GM18519 (cell line): Measurements from ENCODE around the gene NCOA1.
"Not testable (repeated sequence)": the region's sequence is repeated elsewhere in the genome, so short reads cannot be mapped to it uniquely, and the experiment has no call there.

Source experiments
- ATAC-seq: cut with Tn5 transposase; IDR thresholded peaks from one replicate; pipeline ENCODE4 v1.9.1; 2021; ENCODE audit warnings: mild to moderate bottlenecking, moderate library complexity; ENCODE audit not compliant: unreplicated experiment, low FRiP score

The NCOA1 gene

GRCh38 chr2:24768601-24769000 is 277.5 kb downstream of the NCOA1 start:
- ATAC-seq = no peak

- no peak for ATAC-seq
Observed at GRCh38 chr2:24771061-24771460, 280.0 kb downstream of the NCOA1 start.

- ATAC-seq = no peak
Observed at GRCh38 chr2:24771764-24772586, 280.9 kb downstream of the NCOA1 start.

- ATAC-seq = no peak
Observed at GRCh38 chr2:24774373-24774772, 283.3 kb downstream of the NCOA1 start.

GRCh38 chr2:24779116-24779515 is 288.1 kb downstream of the NCOA1 start:
- no peak for ATAC-seq

DNA sequence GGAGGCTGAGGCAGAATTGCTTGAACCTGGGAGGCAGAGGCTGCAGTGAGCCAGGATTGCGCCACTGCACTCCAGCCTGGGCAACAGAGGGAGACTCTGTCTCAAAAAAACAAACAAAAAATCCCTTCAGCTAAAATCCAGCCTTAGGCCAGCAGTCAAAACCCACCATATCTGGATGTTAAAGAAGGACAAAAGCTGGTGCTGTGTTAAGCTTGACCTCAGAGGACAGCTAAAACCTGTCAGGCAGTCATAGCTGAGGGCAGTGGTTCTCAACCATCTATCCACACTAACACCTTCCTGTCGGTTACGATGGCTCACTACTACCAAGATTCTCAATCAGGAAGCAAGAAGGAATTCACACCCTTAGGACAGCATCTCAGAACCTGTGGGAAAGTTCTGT is 292.6 kb downstream of the NCOA1 start:
- ATAC-seq = no peak

- ATAC-seq = peak; percentile 87
Observed at GRCh38 chr2:24785671-24786321, 294.7 kb downstream of the NCOA1 start.

- no peak for ATAC-seq
Observed at GRCh38 chr2:24787532-24787931, 296.5 kb downstream of the NCOA1 start.

- ATAC-seq = no peak
Observed at GRCh38 chr2:24788816-24789215, 297.8 kb downstream of the NCOA1 start.

DNA sequence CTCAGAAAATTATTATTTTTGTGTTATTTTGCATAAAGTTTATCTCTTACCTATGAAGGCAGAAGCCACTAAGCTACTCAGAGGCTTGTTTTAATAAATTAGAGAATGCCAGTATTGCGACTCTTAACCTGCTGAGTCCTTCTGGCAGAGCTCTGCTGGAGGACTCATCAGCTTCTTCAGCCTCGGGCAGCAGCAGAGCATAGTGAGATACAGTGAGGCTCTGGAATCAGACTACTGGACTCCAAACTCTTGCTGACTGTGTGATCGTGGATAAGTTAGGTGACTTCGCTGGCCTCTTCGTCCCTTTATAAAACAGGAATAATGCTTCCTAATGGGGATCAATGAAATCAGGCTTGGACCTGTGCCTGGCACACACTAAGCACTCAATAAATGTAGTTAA is 300.4 kb downstream of the NCOA1 start:
- ATAC-seq = no peak

DNA sequence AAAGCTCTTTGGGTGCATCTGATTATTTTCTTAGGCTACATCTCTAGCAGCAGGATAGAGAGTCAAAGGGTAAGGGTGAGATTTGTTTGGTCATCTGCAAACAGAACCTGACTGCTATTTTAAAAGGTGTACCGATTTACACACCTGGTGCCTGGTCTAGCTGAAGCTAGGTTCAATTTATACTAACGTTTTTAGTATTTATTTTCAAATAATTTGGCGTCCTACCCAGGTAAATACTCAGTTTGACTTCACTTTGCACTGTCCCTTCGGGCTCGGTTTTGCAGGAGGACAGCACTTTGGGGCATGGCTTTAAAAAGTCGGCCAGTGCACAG is 301.5 kb downstream of the NCOA1 start:
- ATAC-seq = no peak

DNA sequence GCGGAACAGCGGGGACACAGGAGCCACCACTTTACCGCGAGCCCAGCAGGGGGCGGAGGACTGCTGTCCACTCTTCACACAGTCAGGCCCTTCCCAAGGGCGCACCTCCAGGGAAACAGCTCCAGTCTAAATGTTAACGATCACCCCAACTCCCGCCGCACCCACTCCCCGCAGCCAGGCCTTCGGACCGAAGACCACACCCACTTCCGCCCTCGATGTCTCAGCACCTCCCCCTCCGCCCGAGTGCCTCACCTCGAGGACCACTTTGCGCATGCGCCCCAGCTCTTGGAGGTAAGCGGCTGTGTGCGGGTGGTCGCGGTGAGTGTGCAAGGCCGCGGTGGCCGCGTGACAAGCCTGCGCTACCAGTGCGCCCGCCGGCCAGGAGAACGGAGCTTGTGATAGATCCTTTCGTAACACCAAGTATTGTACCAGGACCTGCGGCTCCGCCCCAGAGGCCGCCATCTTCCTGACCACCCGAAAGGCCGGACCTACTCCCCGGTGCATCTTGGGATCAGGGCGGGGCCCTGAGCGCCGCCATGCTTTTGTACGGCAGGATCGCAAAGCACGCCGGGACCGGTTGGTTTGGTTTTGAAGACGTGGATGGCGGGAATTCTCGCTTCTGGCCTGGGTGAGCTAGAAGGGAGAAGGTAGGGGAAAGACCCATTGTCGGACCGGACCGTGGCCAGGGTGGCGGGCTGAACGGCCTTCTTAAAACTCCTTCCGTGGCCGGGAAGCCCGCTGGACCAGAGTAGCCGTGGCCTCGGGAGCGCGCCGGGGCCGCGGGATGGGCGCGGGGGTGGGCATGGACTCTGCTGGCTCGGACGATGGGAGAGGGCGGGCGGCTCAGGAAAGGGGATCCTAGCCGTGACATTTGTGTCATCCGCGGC is 302.1 kb downstream of the NCOA1 start, which contains the start of the genes CENPO and PTRHD1:
CENPO (plus strand) TSS at position 552 of the 887 bp plus-strand sequence. CDS start 495 bp downstream, outside the sequence.
PTRHD1 (minus strand) TSS at position 518 of the 887 bp plus-strand sequence; CDS start at position 504, 14 bp downstream.
- ATAC-seq = peak; percentile 76

DNA sequence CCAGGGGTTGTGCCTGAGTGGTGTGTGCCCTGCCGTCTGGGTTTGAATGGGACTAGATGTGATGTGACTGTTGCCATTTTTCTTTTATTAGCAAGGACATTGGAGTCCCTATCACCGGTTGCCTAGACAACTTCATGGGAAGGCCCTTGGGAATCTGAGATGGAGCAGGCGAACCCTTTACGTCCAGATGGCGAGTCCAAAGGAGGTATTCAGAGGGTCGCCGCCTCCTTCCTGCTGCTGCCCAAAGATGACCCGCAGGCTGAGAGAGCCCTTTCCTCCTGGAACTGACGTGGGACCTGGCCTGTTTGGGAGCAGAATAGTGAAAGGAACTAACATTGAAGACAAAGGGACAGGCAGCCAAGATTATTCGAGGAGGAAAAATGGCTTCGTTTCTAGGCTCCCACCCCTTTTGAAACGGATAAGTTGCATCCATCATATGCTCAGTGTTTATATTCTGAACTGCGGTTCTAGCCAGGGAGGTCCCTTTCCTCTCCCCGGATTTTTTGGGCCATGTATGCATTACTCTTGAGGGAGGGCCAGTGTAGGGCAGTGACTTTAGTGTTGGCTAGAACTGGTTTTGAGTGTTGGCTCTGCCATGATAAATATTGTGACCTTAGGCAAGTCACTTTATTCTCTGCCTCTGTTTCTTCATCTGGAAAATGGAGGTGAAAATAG is 302.8 kb downstream of the NCOA1 start:
- no peak for ATAC-seq

DNA sequence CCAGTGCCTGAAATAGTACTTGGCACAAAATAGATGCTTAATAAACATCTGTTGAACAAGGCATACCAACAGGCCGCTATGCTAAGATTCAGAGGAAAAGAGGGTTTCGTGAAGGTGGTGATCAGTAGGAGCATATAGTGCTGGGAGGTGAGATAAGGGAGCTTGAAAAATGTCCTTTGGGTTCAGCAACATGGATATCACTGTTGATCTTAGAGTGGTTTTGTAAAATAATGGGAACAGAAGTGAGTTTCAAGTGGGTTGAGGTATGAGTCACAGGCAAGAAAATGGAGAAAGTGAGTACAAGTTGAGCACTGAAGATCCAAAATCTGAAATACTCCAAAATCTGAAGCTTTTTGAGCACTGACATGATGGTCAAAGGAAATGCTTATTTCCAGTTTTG is 306.6 kb downstream of the NCOA1 start:
- ATAC-seq = no peak

GRCh38 chr2:24800487-24800886 is 309.4 kb downstream of the NCOA1 start:
- not testable (repeated sequence) for ATAC-seq

DNA sequence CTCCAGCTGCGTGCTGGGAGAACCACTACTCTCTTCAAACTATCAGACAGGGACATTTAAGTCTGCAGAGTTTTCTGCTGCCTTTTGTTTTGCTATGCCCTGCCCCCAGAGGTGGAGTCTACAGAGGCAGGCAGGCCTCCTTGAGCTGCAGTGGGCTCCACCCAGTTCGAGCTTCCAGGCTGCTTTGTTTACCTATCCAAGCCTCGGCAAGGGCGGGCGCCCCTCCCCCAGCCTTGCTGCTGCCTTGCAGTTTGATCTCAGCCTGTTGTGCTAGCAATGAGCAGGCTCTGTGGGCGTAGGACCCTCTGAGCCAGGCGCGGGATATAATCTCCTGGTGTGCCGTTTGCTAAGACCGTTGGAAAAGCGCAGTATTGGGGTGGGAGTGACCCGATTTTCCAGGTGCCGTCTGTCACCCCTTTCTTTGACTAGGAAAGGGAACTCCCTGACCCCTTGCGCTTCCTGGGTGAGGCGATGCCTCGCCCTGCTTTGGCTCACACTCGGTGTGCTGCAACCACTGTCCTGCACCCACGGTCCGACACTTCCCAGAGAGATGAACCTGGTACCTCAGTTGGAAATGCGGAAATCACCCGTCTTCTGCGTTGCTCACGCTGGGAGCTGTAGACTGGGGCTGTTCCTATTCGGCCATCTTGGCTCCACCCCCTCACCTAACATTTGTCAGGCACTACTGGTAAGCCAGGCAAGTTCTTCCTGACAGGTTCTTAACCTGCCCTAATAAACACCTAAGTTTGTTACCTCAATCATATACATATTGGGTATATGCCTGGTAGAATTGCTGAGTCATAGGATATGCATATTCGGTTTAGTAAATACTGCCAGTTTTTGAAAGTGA is 315.0 kb downstream of the NCOA1 start:
- not testable (repeated sequence) for ATAC-seq

DNA sequence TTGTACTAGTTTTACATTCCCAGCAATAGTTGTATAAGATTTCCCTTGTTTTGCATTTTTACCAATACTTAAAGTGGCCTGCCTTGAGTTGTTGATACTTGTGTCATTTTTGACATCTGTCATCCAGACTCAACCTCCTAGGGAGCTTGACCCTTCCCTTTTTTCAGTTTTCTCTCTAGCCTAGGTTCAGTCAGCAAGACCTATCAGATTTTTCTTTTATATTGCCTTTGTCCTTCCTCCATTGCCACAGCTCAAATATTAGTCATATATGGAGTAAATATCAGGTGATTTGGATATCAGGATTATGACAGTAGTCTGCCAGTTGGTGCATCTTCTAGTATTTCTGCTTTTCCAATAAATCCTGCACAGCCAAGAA is 315.6 kb downstream of the NCOA1 start:
- no peak for ATAC-seq

GRCh38 chr2:24809316-24810007 is 318.4 kb downstream of the NCOA1 start:
- ATAC-seq = no peak

DNA sequence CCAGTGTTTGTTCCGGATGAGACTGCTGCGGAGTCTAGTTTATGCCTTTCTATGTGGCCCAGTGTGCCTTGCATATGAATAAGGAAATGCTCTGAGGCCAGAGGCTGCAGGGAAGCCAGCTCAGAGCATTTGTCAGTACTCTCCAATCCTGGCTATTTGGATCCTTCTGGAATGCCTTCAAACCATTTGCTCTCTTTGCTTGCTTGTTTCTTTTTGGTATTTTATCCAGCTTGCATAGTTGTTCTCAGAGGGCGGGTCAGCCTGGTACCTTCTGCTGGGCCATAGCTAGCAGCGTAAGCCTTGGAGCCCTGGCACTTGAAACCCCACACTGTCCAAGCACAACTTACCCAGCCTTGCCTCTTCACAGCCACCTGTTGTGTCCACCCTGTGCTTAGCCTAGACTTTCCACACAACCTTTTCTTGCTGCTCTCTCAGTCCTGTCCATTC is 322.7 kb downstream of the NCOA1 start:
- no peak for ATAC-seq
